Endothelial cell of umbilical vein (primary cell): Measurements from ENCODE around the gene TAS2R43. TPM values are rescaled to one million over a fixed set of nuclear protein-coding genes. Genes with fewer than 3 reads are reported as not detected.
"Not testable (repeated sequence)": the region's sequence is repeated elsewhere in the genome, so short reads cannot be mapped to it uniquely, and the experiment has no call there.

Experiments used
- BruUV-seq: library from RNA; stranded (reverse); fragments of 400-500 nt; replicated peaks from 2 replicates; lab custom pipeline; 2021; lab: Mats Ljungman, UMichigan
- CTCF ChIA-PET: fragments of 300-600, 350-600 bp; sonication (Branson Sonifier 250); formaldehyde crosslinking; loops from one replicate; lab custom pipeline; 2021; ENCODE audit warnings: antibody characterized with exemption, inconsistent platforms; lab: Charles Lee
- POLR2A ChIA-PET: fragments of 300-600, 350-600 bp; sonication (Branson Sonifier 250); formaldehyde crosslinking; loops from one replicate; lab custom pipeline; 2021; ENCODE audit warnings: antibody characterized with exemption, inconsistent platforms; lab: Charles Lee
- DNase-seq: peaks from one replicate; pipeline ENCODE4 v3.0.0-alpha.2; 2011; ENCODE audit warnings: low read depth, low spot score
- FAIRE-seq: peaks from 2 replicates; lab custom pipeline; 2011; peaks lifted over from hg19 to GRCh38; lab: Jason Lieb, UNC
- H2AFZ ChIP-seq: 2 replicates; pipeline ENCODE4 v1.6.0; 2012; ENCODE audit warnings: low read depth, low read length, control low read depth, inconsistent platforms
- H3K27ac ChIP-seq: 2 replicates; pipeline ENCODE4 v1.5.1; 2011; ENCODE audit warnings: low read depth, mild to moderate bottlenecking, control low read depth, low read length, moderate library complexity; ENCODE audit not compliant: insufficient read depth
- H3K27me3 ChIP-seq, 2 experiments: 2 replicates each; pipeline versions ENCODE4 v1.6.0 to v1.6.1; 2011; ENCODE audit warnings: low read length in 2 of 2, mixed read lengths in 1 of 2; ENCODE audit not compliant: control insufficient read depth in 2 of 2, insufficient read depth in 2 of 2
- H3K36me3 ChIP-seq, 2 experiments: 2 replicates in 1 of 2; 3 replicates in 1 of 2; pipeline ENCODE4 v1.5.1; 2011; ENCODE audit warnings: low read length in 2 of 2, mild to moderate bottlenecking in 1 of 2, moderate library complexity in 1 of 2; ENCODE audit not compliant: control insufficient read depth in 2 of 2, insufficient read depth in 2 of 2; ENCODE audit errors: extremely low read depth in 1 of 2
- H3K4me1 ChIP-seq: 3 replicates; pipeline ENCODE4 v1.5.1; 2011; ENCODE audit warnings: mild to moderate bottlenecking, low read length; ENCODE audit not compliant: control insufficient read depth, insufficient read depth; ENCODE audit errors: extremely low read depth
- H3K4me2 ChIP-seq: 2 replicates; pipeline ENCODE4 v1.6.1; 2011; ENCODE audit warnings: low read length, control low read depth, mixed read lengths; ENCODE audit not compliant: insufficient read depth
- H3K4me3 ChIP-seq, 3 experiments: fragments of 200-600 bp in 1 of 3; sonication (generic), shearing (Covaris generic) in 1 of 3; replicated peaks in 1 of 3; 2 replicates each; pipeline ENCODE4 v1.5.1; 2011 to 2016; ENCODE audit warnings: control low read depth in 3 of 3, low read length in 3 of 3, mild to moderate bottlenecking in 2 of 3, inconsistent platforms in 1 of 3, low read depth in 1 of 3, moderate library complexity in 1 of 3; ENCODE audit not compliant: insufficient read depth in 1 of 3
- H3K79me2 ChIP-seq: 2 replicates; pipeline ENCODE4 v1.6.0; 2012; ENCODE audit warnings: low read length, inconsistent platforms; ENCODE audit not compliant: control insufficient read depth, insufficient read depth
- H3K9ac ChIP-seq: replicated peaks from 2 replicates; pipeline ENCODE3; 2011; ENCODE audit warnings: low read length, control low read depth; ENCODE audit not compliant: insufficient read depth; ENCODE audit errors: extremely low read depth
- H3K9me1 ChIP-seq: replicated peaks from 3 replicates; pipeline ENCODE4 v1.6.0; 2011; ENCODE audit warnings: mild to moderate bottlenecking, low read length; ENCODE audit not compliant: control insufficient read depth, insufficient read depth; ENCODE audit errors: extremely low read depth
- H3K9me3 ChIP-seq: replicated peaks from 2 replicates; pipeline ENCODE4 v1.5.1; 2012; ENCODE audit warnings: low read length, inconsistent platforms; ENCODE audit not compliant: control insufficient read depth, insufficient read depth
- H4K20me1 ChIP-seq: replicated peaks from 2 replicates; pipeline ENCODE3; 2011; ENCODE audit warnings: mild to moderate bottlenecking, low read length; ENCODE audit not compliant: control insufficient read depth, insufficient read depth; ENCODE audit errors: extremely low read depth
- CTCF ChIP-seq, 2 donors: IDR thresholded peaks; 1 replicate in 1 of 2; 2 replicates in 1 of 2; pipeline ENCODE4 v1.5.1; 2011; ENCODE audit warnings: low read length in 2 of 2, mild to moderate bottlenecking in 2 of 2, moderate library complexity in 2 of 2, control low read depth in 1 of 2, inconsistent platforms in 1 of 2, low read depth in 1 of 2; ENCODE audit not compliant: insufficient read depth in 1 of 2; ENCODE audit errors: extremely low read depth in 1 of 2
- EZH2 ChIP-seq: IDR thresholded peaks from 2 replicates; pipeline ENCODE4 v1.6.1; 2012; ENCODE audit warnings: borderline replicate concordance, low read depth, mild to moderate bottlenecking, moderate library complexity, low read length, inconsistent platforms; ENCODE audit not compliant: severe bottlenecking
- FOS ChIP-seq: IDR thresholded peaks from 2 replicates; pipeline ENCODE4 v1.6.1; 2011; ENCODE audit warnings: mild to moderate bottlenecking, low read length, moderate library complexity, borderline replicate concordance; ENCODE audit not compliant: insufficient read depth
- GATA2 ChIP-seq: IDR thresholded peaks from 2 replicates; pipeline ENCODE4 v1.7.0; 2011; ENCODE audit warnings: low read depth, mild to moderate bottlenecking, moderate library complexity, mixed read lengths, low read length; ENCODE audit not compliant: insufficient read length, insufficient read depth
- JUN ChIP-seq: IDR thresholded peaks from 2 replicates; pipeline ENCODE4 v1.6.1; 2011; ENCODE audit warnings: borderline replicate concordance, low read depth; ENCODE audit not compliant: insufficient read length, insufficient read depth
- MAX ChIP-seq: IDR thresholded peaks from 2 replicates; pipeline ENCODE4 v1.6.1; 2011; ENCODE audit not compliant: insufficient read depth, insufficient read length
- MYC ChIP-seq: IDR thresholded peaks from one replicate; pipeline ENCODE4 v1.6.1; 2011; ENCODE audit warnings: mild to moderate bottlenecking, low read depth, low read length
- POLR2A ChIP-seq: IDR thresholded peaks from 2 replicates; pipeline ENCODE4 v1.6.1; 2012; ENCODE audit warnings: low read depth, mild to moderate bottlenecking, control low read depth, low read length
- POLR2AphosphoS5 ChIP-seq: IDR thresholded peaks from 2 replicates; pipeline ENCODE4 v1.6.1; 2012; ENCODE audit warnings: low read depth, mild to moderate bottlenecking, control low read depth, low read length, moderate library complexity; ENCODE audit not compliant: insufficient read depth
- dilution Hi-C: fragments of 300-500 bp; cut with MboI; formaldehyde crosslinking; loops from one replicate; pipeline ENCODE4 v1.15.0; 2019; ENCODE audit warnings: low sequenced_read_pairs; ENCODE audit not compliant: extremely low pct_ligation_motif_present
- intact Hi-C: fragments of 100-400 bp; cut with micrococcal nuclease; formaldehyde crosslinking; loops from one replicate; pipeline ENCODE4 v1.10.0; 2022
- polyA plus RNA-seq, 4 experiments: library from polyadenylated mRNA; depleted of rRNA in 3 of 4; stranded (reverse) in 3 of 4; unstranded in 1 of 4; fragments of >200 nt; gene quantifications; 2 replicates each; pipeline versions ENCODE4 v1.2.1 to v1.2.3, GENCODE V29; 2011 to 2012; ENCODE audit warnings: missing spikeins in 1 of 4
- total RNA-seq: library from RNA; stranded (reverse); gene quantifications from 2 replicates; pipeline ENCODE4 v1.2.3, GENCODE V29; 2021

TAS2R43 gene
- total and polyA plus RNA-seq, 2 donors (not counting 3 experiments of a cell fraction or from before 2014, with no cell fraction given), result 0.07 to 1.8 TPM

- no peak overlapping the region for H3K4me3 ChIP-seq
- no peak overlapping the region for H3K27ac ChIP-seq
- DNase-seq, result no peak
- no peak overlapping the region for H2AFZ ChIP-seq
- H3K27me3 ChIP-seq, result no peaks in the 10 kb centered on the region
- no peak overlapping the region for H3K4me2 ChIP-seq
- TF ChIP-seq EZH2 (no peak), MAX (no peak), JUN (no peak), POLR2AphosphoS5 (no peak), GATA2 (no peak), CTCF (IDR thresholded peaks at IDR 0.05; ENCODE audit: extremely low read depth in 1 of 2, insufficient read depth in 1 of 2, low read depth in 1 of 2, low read length in 2 of 2) (no peak), FOS (no peak), MYC (no peak), POLR2A (no peak)
- no peaks in the 10 kb centered on the region for H3K4me1 ChIP-seq
- no TSS peak for BruUV-seq
- ChIA-PET CTCF (no interaction called here), POLR2A (no interaction called here)
- no peak overlapping the region for H3K9ac ChIP-seq
- intact Hi-C loops (no loop called here), dilution Hi-C loops (no loop called here)
- FAIRE-seq, result no peak
- H3K79me2 ChIP-seq, result no peaks in the 10 kb centered on the region
- H4K20me1 ChIP-seq, result peaks cover 4% of the 10 kb centered on the region
- no peaks in the 10 kb centered on the region for H3K36me3 ChIP-seq
- no peaks in the 10 kb centered on the region for H3K9me3 ChIP-seq
- H3K9me1 ChIP-seq, result no peaks in the 10 kb centered on the region
Observed at GRCh38 chr12:11067514-11067913, 24.6 kb downstream of the TAS2R43 start.

- dilution Hi-C loops, H3K79me2 ChIP-seq, H4K20me1 ChIP-seq, POLR2A ChIA-PET, H3K4me3 ChIP-seq, H3K27ac ChIP-seq, H3K9ac ChIP-seq, H3K9me3 ChIP-seq, FAIRE-seq, DNase-seq, H3K36me3 ChIP-seq, H3K4me2 ChIP-seq, H3K9me1 ChIP-seq, CTCF ChIA-PET, H2AFZ ChIP-seq, H3K27me3 ChIP-seq, H3K4me1 ChIP-seq, intact Hi-C loops, BruUV-seq: not testable (repeated sequence)
Observed at GRCh38 chr12:11062194-11062593, 29.9 kb downstream of the TAS2R43 start, which contains the start of gene TAS2R46. Gene TAS2R46 (minus strand): TSS chr12:11062294. CDS start chr12:11062294, 0 bp downstream.
